Neural progenitor cell (in vitro differentiated cells): ENCODE data around the gene AMMECR1L. TPM values are rescaled to one million over a fixed set of nuclear protein-coding genes. Genes with fewer than 3 reads are reported as not detected.

Source experiments
- DNase-seq: peaks from one replicate; pipeline ENCODE4 v3.0.0-alpha.2; 2016; ENCODE audit warnings: low spot score
- H2AFZ ChIP-seq: fragments of 200-600 bp; sonication (generic); replicated peaks from 2 replicates; pipeline ENCODE4 v1.6.1; 2016; ENCODE audit warnings: antibody characterized with exemption
- H3F3A ChIP-seq: fragments of 200-600 bp; sonication (generic); 2 replicates; pipeline ENCODE4 v1.6.1; 2016; ENCODE audit warnings: antibody characterized with exemption, low read depth
- H3K27ac ChIP-seq: fragments of 200-600 bp; sonication (generic); 2 replicates; pipeline ENCODE4 v1.5.1; 2016; ENCODE audit warnings: mild to moderate bottlenecking
- H3K27me3 ChIP-seq: fragments of 200-600 bp; sonication (generic); 2 replicates; pipeline ENCODE4 v1.6.1; 2016; ENCODE audit warnings: mild to moderate bottlenecking, moderate library complexity
- H3K36me3 ChIP-seq: fragments of 200-600 bp; sonication (generic); 2 replicates; pipeline ENCODE4 v1.5.1; 2016
- H3K4me1 ChIP-seq: fragments of 200-600 bp; sonication (generic); 2 replicates; pipeline ENCODE4 v1.6.1; 2016; ENCODE audit warnings: mixed run types
- H3K4me2 ChIP-seq: fragments of 200-600 bp; sonication (generic); 2 replicates; pipeline ENCODE4 v1.6.1; 2016
- H3K4me3 ChIP-seq: fragments of 200-600 bp; sonication (generic); 2 replicates; pipeline ENCODE4 v1.5.1; 2016
- H3K79me2 ChIP-seq: fragments of 200-600 bp; sonication (generic); 2 replicates; pipeline ENCODE4 v1.6.1; 2016; ENCODE audit warnings: low read depth
- H3K9ac ChIP-seq: fragments of 200-600 bp; sonication (generic); 2 replicates; pipeline ENCODE4 v1.6.1; 2016
- H3K9me3 ChIP-seq: fragments of 200-600 bp; sonication (generic); 2 replicates; pipeline ENCODE4 v1.5.1; 2016; ENCODE audit warnings: low read depth
- H4K20me1 ChIP-seq: fragments of 200-600 bp; sonication (generic); 2 replicates; pipeline ENCODE4 v1.6.1; 2016; ENCODE audit warnings: low read depth
- H3K27ac Mint-ChIP-seq: 3 replicates; pipeline ENCODE4 v1.8.0; 2021; ENCODE audit warnings: mixed read lengths
- H3K27me3 Mint-ChIP-seq: 2 replicates; pipeline ENCODE4 v1.8.0; 2022; ENCODE audit warnings: low read depth, mild to moderate bottlenecking, inconsistent platforms, moderate library complexity, mixed read lengths; ENCODE audit not compliant: insufficient read depth
- H3K36me3 Mint-ChIP-seq: 3 replicates; pipeline ENCODE4 v1.8.0; 2021; ENCODE audit warnings: mixed read lengths
- H3K4me1 Mint-ChIP-seq: 3 replicates; pipeline ENCODE4 v1.8.0; 2021; ENCODE audit warnings: mixed read lengths
- H3K4me3 Mint-ChIP-seq: 3 replicates; pipeline ENCODE4 v1.8.0; 2021; ENCODE audit warnings: mild to moderate bottlenecking, moderate library complexity, mixed read lengths
- H3K9me3 Mint-ChIP-seq: 3 replicates; pipeline ENCODE4 v1.8.0; 2020; ENCODE audit warnings: mixed read lengths
- CTCF ChIP-seq: fragments of 200-600 bp; sonication (generic); IDR thresholded peaks from 2 replicates; pipeline ENCODE4 v1.5.1; 2017; ENCODE audit warnings: antibody characterized with exemption, mild to moderate bottlenecking
- EZH2 ChIP-seq: fragments of 200-600 bp; sonication (generic); IDR thresholded peaks from 2 replicates; pipeline ENCODE4 v1.6.1; 2017; ENCODE audit warnings: antibody characterized with exemption, mild to moderate bottlenecking, moderate library complexity
- EZH2phosphoT487 ChIP-seq: fragments of 200-600 bp; sonication (generic); IDR thresholded peaks from 2 replicates; pipeline ENCODE4 v1.6.1; 2017; ENCODE audit warnings: antibody characterized with exemption
- total RNA-seq: library from RNA; depleted of rRNA; stranded (reverse); fragments of >200 nt; gene quantifications from 2 replicates; pipeline ENCODE4 v1.2.3, GENCODE V29; 2015; ENCODE audit warnings: low replicate concordance

AMMECR1L gene
- total RNA-seq, 1 donor from 2014 or later = 21.0 TPM

GRCh38 chr2:127927384-127927783 lies 41.6 kb upstream of the AMMECR1L start:
- Mint-ChIP-seq H3K4me1 (no peaks in the 10 kb centered on the region), H3K36me3 (no peaks in the 10 kb centered on the region), H3K4me3 (no peak overlapping the region), H3K27me3 (no peaks in the 10 kb centered on the region), H3K9me3 (no peaks in the 10 kb centered on the region), H3K27ac (no peak overlapping the region)
- Histone ChIP-seq H3K9ac (no peak overlapping the region), H3K4me1 (no peaks in the 10 kb centered on the region), H4K20me1 (no peaks in the 10 kb centered on the region), H3K79me2 (no peaks in the 10 kb centered on the region), H3K36me3 (no peaks in the 10 kb centered on the region), H2AFZ (peak overlapping the region; percentile 26), H3K4me3 (no peak overlapping the region), H3K9me3 (no peaks in the 10 kb centered on the region), H3K27me3 (no peaks in the 10 kb centered on the region), H3F3A (peaks cover 3% of the 10 kb centered on the region), H3K27ac (no peak overlapping the region), H3K4me2 (no peak overlapping the region)
- DNase-seq = no peak
- no peak for TF ChIP-seq CTCF

- no peak overlapping the region for H3K4me2 ChIP-seq
- H3K36me3 ChIP-seq = no peaks in the 10 kb centered on the region
- no peaks in the 10 kb centered on the region for H3K79me2 ChIP-seq
- no peaks in the 10 kb centered on the region for H3K9me3 Mint-ChIP-seq
- peaks cover 3% of the 10 kb centered on the region for H3F3A ChIP-seq
- peaks cover 8% of the 10 kb centered on the region for H3K27me3 Mint-ChIP-seq
- H3K9ac ChIP-seq = no peak overlapping the region
- H3K27ac Mint-ChIP-seq = no peak overlapping the region
- H3K4me1 Mint-ChIP-seq = no peaks in the 10 kb centered on the region
- no peaks in the 10 kb centered on the region for H3K4me1 ChIP-seq
- no peak overlapping the region for H3K27ac ChIP-seq
- no peaks in the 10 kb centered on the region for H3K9me3 ChIP-seq
- H2AFZ ChIP-seq = no peak overlapping the region
- no peak for DNase-seq
- no peaks in the 10 kb centered on the region for H3K27me3 ChIP-seq
- TF ChIP-seq EZH2phosphoT487 (no peak), EZH2 (no peak), CTCF (no peak)
- no peaks in the 10 kb centered on the region for H3K36me3 Mint-ChIP-seq
- no peaks in the 10 kb centered on the region for H4K20me1 ChIP-seq
- H3K4me3 ChIP-seq = no peak overlapping the region
- no peak overlapping the region for H3K4me3 Mint-ChIP-seq
Observed at GRCh38 chr2:127917916-127918315, 32.2 kb upstream of the AMMECR1L start.

- H3K36me3 ChIP-seq = no peaks in the 10 kb centered on the region
- H3K9me3 ChIP-seq = no peaks in the 10 kb centered on the region
- no peaks in the 10 kb centered on the region for H3F3A ChIP-seq
- no peak overlapping the region for H3K9ac ChIP-seq
- no peak overlapping the region for H3K4me3 Mint-ChIP-seq
- H3K27me3 Mint-ChIP-seq = peaks cover 8% of the 10 kb centered on the region
- H2AFZ ChIP-seq = no peak overlapping the region
- H3K79me2 ChIP-seq = no peaks in the 10 kb centered on the region
- no peak for DNase-seq
- no peaks in the 10 kb centered on the region for H4K20me1 ChIP-seq
- H3K9me3 Mint-ChIP-seq = no peaks in the 10 kb centered on the region
- H3K36me3 Mint-ChIP-seq = no peaks in the 10 kb centered on the region
- H3K4me2 ChIP-seq = no peak overlapping the region
- H3K27me3 ChIP-seq = no peaks in the 10 kb centered on the region
- TF ChIP-seq EZH2 = no peak
- no peak for TF ChIP-seq CTCF
- TF ChIP-seq EZH2phosphoT487 = no peak
- H3K4me1 Mint-ChIP-seq = no peaks in the 10 kb centered on the region
- no peak overlapping the region for H3K27ac Mint-ChIP-seq
- no peak overlapping the region for H3K27ac ChIP-seq
- no peaks in the 10 kb centered on the region for H3K4me1 ChIP-seq
- no peak overlapping the region for H3K4me3 ChIP-seq
Observed at GRCh38 chr2:127913808-127914457, 28.2 kb upstream of the AMMECR1L start.
